GM18870 (cell line): ENCODE data around the gene JAKMIP3.

Source experiments
- ATAC-seq: cut with Tn5 transposase; IDR thresholded peaks from one replicate; pipeline ENCODE4 v1.9.1; 2021; ENCODE audit warnings: moderate library complexity; ENCODE audit not compliant: unreplicated experiment

The JAKMIP3 gene

GRCh38 chr10:132109341-132110110 lies 43.8 kb downstream of the JAKMIP3 start:
- ATAC-seq = no peak

GRCh38 chr10:132110111-132110521 lies 44.4 kb downstream of the JAKMIP3 start:
- ATAC-seq = no peak

GRCh38 chr10:132110713-132111112 lies 45.0 kb downstream of the JAKMIP3 start:
- no peak for ATAC-seq

- ATAC-seq = no peak
These were observed 45.5 kb downstream of the JAKMIP3 start for GRCh38 chr10:132111121-132111731.

GRCh38 chr10:132111871-132112341 lies 46.2 kb downstream of the JAKMIP3 start:
- ATAC-seq = no peak

- ATAC-seq = no peak
These were observed 46.9 kb downstream of the JAKMIP3 start for GRCh38 chr10:132112611-132113010.

GRCh38 chr10:132113206-132113605 lies 47.5 kb downstream of the JAKMIP3 start:
- no peak for ATAC-seq

- ATAC-seq = no peak
These were observed 48.1 kb downstream of the JAKMIP3 start for GRCh38 chr10:132113766-132114365.

- ATAC-seq = no peak
These were observed 49.3 kb downstream of the JAKMIP3 start for GRCh38 chr10:132114953-132115520.
